ENCODE data around the gene MITF. TPM values are rescaled to one million over a fixed set of nuclear protein-coding genes. Genes with fewer than 3 reads are reported as not detected.

Gene MITF
- total and polyA plus RNA-seq, 8 donors, result 1.8 to 9.7 (median 5.5) TPM

DNA sequence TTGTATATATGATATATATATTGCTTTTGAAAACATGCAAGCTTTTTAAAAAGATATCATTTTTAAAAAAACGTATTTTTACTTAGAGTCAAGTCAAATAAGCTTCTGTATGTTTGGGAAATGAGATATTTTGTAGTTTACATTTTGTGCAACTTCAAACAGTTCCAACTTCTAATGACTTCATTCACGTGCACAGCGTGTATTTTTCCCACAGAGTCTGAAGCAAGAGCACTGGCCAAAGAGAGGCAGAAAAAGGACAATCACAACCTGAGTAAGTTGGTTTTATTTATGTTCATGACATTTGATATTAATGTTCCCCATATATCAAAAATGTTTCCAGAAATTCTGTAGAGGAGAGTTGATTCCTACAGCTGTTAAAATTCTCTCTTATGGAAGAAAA, 212.4 kb downstream of the MITF start:
- intact Hi-C loops (cut with DNase I), result no loop called here
- TF ChIP-seq, protein P1, sequence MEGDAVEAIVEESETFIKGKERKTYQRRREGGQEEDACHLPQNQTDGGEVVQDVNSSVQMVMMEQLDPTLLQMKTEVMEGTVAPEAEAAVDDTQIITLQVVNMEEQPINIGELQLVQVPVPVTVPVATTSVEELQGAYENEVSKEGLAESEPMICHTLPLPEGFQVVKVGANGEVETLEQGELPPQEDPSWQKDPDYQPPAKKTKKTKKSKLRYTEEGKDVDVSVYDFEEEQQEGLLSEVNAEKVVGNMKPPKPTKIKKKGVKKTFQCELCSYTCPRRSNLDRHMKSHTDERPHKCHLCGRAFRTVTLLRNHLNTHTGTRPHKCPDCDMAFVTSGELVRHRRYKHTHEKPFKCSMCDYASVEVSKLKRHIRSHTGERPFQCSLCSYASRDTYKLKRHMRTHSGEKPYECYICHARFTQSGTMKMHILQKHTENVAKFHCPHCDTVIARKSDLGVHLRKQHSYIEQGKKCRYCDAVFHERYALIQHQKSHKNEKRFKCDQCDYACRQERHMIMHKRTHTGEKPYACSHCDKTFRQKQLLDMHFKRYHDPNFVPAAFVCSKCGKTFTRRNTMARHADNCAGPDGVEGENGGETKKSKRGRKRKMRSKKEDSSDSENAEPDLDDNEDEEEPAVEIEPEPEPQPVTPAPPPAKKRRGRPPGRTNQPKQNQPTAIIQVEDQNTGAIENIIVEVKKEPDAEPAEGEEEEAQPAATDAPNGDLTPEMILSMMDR (IDR thresholded peaks at IDR 0.05), result no peak
- H3K9me3 ChIP-seq, result no peaks in the 10 kb centered on the region
- ATAC-seq (peak; percentile 60 to 77 (median 70)), FAIRE-seq (no peak), DNase-seq (peak in 1 of 6 donors; percentile 6)
- no peaks in the 10 kb centered on the region for H3K27me3 ChIP-seq
- H3K36me3 ChIP-seq, result no peaks in the 10 kb centered on the region
- H3K4me3 ChIP-seq, result no peak overlapping the region
- 35 to 39% methylated on average over 3 of the region's 3 CpGs for WGBS, 2 donors
- peaks cover 0 to 15% (median 14%) of the 10 kb centered on the region in 3 donors for H3K4me1 ChIP-seq
- H3K27ac ChIP-seq, result no peak overlapping the region

DNA sequence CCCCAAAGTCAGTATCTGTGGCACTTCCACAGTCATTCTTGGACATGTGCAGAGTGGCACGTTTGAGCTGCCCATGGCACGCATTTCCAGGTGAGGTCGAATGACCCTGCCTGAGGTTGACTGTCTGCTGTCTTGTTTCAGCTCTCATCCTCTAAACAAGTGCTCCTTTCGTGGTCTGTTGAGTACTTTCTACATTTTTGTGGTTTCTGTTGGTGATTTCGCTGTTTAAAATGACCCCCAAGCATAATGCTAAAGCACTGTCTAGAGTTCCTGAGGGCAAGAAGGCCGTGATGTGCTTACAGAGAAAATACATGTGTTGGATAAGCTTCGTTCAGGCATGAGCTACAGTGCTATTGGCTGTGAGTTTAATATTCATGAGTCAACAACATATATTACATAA, 220.3 kb downstream of the MITF start:
- FAIRE-seq (no peak), ATAC-seq (no peak)
- peaks cover 0 to 17% (median 0%) of the 10 kb centered on the region in 3 donors for H3K36me3 ChIP-seq

DNA sequence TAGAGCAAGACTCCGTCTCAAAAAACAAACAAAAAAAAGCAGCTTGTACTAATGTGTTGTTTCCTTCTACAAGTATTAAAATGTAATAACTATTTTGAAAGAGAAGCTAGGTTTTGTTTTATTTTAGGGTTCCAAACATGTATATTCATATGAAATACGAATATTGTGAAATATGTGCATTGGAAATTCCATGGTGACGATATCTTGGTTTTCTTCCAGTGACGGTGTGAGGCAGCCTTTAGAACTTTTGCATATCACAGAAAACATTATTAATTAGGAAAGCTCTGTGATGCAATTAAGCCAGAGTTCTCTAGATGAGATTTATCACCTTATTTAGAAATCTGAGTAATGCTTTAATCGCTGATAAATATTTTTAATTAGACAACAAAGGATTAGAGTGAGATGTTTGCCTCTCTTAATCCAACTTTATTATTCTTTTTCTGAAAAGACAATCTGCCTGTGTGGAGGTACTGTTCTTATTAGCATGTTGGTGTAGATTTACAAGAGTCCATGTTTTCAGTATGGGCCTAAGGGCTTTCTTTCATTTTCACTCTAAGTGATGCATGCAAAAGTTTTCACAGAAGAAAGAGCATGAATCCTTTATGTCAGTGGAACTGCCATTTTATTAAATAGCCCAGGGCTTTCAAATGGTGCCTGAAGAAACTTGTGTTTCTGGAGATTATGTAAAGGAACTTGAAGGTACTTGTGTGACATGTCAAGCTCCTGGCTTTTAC, 222.6 kb downstream of the MITF start:
- no peak for DNase-seq
- peaks cover 0 to 25% (median 0%) of the 10 kb centered on the region in 3 donors for H3K36me3 ChIP-seq
- no peak for FAIRE-seq
- WGBS, 2 donors, result 90 to 95% methylated on average over 5 of the region's 5 CpGs
- no peak overlapping the region for H3K4me3 ChIP-seq
- no peak overlapping the region for H3K27ac ChIP-seq
- TF ChIP-seq, protein P1 (IDR thresholded peaks at IDR 0.05), result no peak
- H3K9me3 ChIP-seq, result no peaks in the 10 kb centered on the region
- no peak for ATAC-seq
- no peaks in the 10 kb centered on the region for H3K27me3 ChIP-seq
- no peaks in the 10 kb centered on the region for H3K4me1 ChIP-seq
- intact Hi-C loops (cut with DNase I), result no loop called here

More for the DNA sequence above, 220.3 kb downstream of the MITF start:
- WGBS, 2 donors, result 93% methylated on average over 7 of the region's 7 CpGs
- DNase-seq, result no peak
- intact Hi-C loops (cut with DNase I), result no loop called here
- no peak overlapping the region for H3K4me3 ChIP-seq
- no peaks in the 10 kb centered on the region for H3K4me1 ChIP-seq
- TF ChIP-seq, protein P1 (IDR thresholded peaks at IDR 0.05), result no peak
- no peaks in the 10 kb centered on the region for H3K9me3 ChIP-seq
- no peak overlapping the region for H3K27ac ChIP-seq
- H3K27me3 ChIP-seq, result no peaks in the 10 kb centered on the region

DNA sequence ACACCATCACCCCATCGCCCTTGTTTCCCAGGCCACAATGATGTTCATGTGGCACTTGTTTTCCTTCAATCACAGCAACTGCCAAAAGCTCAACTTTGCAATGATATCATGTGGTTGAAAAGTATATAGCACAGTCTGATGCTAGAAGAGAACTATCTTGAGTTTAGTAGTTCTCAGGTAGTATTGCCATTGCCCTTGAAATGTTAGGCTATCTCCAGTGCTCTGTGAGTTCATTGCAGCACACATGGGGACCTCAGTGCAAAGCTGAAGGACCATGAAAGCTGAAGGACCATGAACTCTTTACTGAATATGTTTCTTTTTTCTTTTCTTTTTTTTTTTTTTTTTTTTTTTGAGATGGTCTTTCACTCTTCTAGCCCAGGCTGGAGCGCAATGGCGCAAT, 224.4 kb downstream of the MITF start:
- WGBS, 2 donors, result 97 to 99% methylated on average over 3 of the region's 3 CpGs
- peaks cover 0 to 25% (median 0%) of the 10 kb centered on the region in 3 donors for H3K36me3 ChIP-seq
- no peak overlapping the region for H3K4me3 ChIP-seq
- H3K4me1 ChIP-seq, result no peaks in the 10 kb centered on the region
- FAIRE-seq (no peak), DNase-seq (no peak), ATAC-seq (no peak)
- intact Hi-C loops (cut with DNase I), result no loop called here
- TF ChIP-seq, protein P1 (IDR thresholded peaks at IDR 0.05), result no peak
- H3K9me3 ChIP-seq, result no peaks in the 10 kb centered on the region
- no peak overlapping the region for H3K27ac ChIP-seq
- H3K27me3 ChIP-seq, result no peaks in the 10 kb centered on the region

DNA sequence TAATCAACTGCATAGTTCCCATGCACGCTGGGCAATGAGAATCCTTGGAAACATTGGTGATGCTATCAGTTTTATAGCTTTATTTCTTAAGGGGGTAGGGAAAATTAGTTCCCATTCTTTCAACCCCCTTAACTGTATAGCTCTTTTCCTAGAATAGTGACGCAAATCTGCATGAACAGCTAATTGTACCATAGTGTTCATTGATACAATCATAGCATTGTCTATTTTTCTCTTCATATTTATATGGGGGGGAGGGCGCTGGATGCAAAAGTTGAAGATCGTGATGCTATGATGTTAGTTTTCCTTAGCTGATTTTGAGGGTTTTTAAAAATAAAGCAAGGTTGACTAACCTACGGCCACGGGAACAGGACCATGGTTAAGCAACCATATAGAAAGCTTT, 227.9 kb downstream of the MITF start:
- no peaks in the 10 kb centered on the region for H3K9me3 ChIP-seq
- DNase-seq (no peak), ATAC-seq (no peak), FAIRE-seq (no peak)
- H3K27ac ChIP-seq, result no peak overlapping the region
- intact Hi-C loops (cut with DNase I), result no loop called here
- H3K4me3 ChIP-seq, result no peak overlapping the region
- WGBS, 2 donors, result 82 to 96% methylated on average over 6 of the region's 6 CpGs
- peaks cover 0 to 9% (median 0%) of the 10 kb centered on the region in 3 donors for H3K36me3 ChIP-seq
- H3K27me3 ChIP-seq, result no peaks in the 10 kb centered on the region
- TF ChIP-seq, protein P1 (IDR thresholded peaks at IDR 0.05), result no peak
- H3K4me1 ChIP-seq, result no peaks in the 10 kb centered on the region
